Limb (tissue), 2 donors: ENCODE measurements around the gene WDR70.
"Not testable (repeated sequence)": the region's sequence is repeated elsewhere in the genome, so short reads cannot be mapped to it uniquely, and the experiment has no call there.

Experiments used
- DNase-seq, 2 donors: peaks; one replicate each; pipeline ENCODE4 v3.0.0-alpha.2; 2016; ENCODE audit errors: extremely low spot score in 2 of 2

WDR70 gene

GRCh38 chr5:37569466-37569865, 190.3 kb downstream of the WDR70 start:
- no peak for DNase-seq

- no peak for DNase-seq
Observed at GRCh38 chr5:37570597-37570996, 191.5 kb downstream of the WDR70 start.

GRCh38 chr5:37571985-37572384, 192.9 kb downstream of the WDR70 start:
- no peak for DNase-seq

GRCh38 chr5:37575541-37576489, 196.7 kb downstream of the WDR70 start:
- no peak for DNase-seq

- DNase-seq, result no peak
Observed at GRCh38 chr5:37576552-37576951, 197.4 kb downstream of the WDR70 start.

- no peak for DNase-seq
Observed at GRCh38 chr5:37578176-37578575, 199.1 kb downstream of the WDR70 start.

GRCh38 chr5:37580106-37580505, 201.0 kb downstream of the WDR70 start:
- DNase-seq, result no peak

GRCh38 chr5:37582202-37582601, 203.1 kb downstream of the WDR70 start:
- DNase-seq, result no peak

- not testable (repeated sequence) for DNase-seq
Observed at GRCh38 chr5:37593292-37593691, 214.2 kb downstream of the WDR70 start.

- not testable (repeated sequence) for DNase-seq
Observed at GRCh38 chr5:37594864-37595263, 215.7 kb downstream of the WDR70 start.

- peak in 1 of 2 donors; percentile 17 for DNase-seq
Observed at GRCh38 chr5:37598733-37599132, 219.6 kb downstream of the WDR70 start.

GRCh38 chr5:37601163-37601562, 222.0 kb downstream of the WDR70 start:
- no peak for DNase-seq

- no peak for DNase-seq
Observed at GRCh38 chr5:37603072-37603471, 224.0 kb downstream of the WDR70 start.

- DNase-seq, result no peak
Observed at GRCh38 chr5:37604290-37604689, 225.2 kb downstream of the WDR70 start.

- no peak for DNase-seq
Observed at GRCh38 chr5:37606148-37606547, 227.0 kb downstream of the WDR70 start.

- no peak for DNase-seq
Observed at GRCh38 chr5:37606632-37607248, 227.6 kb downstream of the WDR70 start.

GRCh38 chr5:37615184-37615583, 236.1 kb downstream of the WDR70 start:
- peak in 1 of 2 donors; percentile 42 for DNase-seq

GRCh38 chr5:37619353-37619752, 240.2 kb downstream of the WDR70 start:
- no peak for DNase-seq

GRCh38 chr5:37622354-37622753, 243.2 kb downstream of the WDR70 start:
- not testable (repeated sequence) for DNase-seq

GRCh38 chr5:37626266-37626665, 247.1 kb downstream of the WDR70 start:
- DNase-seq, result no peak

- DNase-seq, result no peak
Observed at GRCh38 chr5:37628876-37629275, 249.8 kb downstream of the WDR70 start.

GRCh38 chr5:37631939-37632338, 252.8 kb downstream of the WDR70 start:
- DNase-seq, result no peak
